HepG2 (cell line): Measurements from ENCODE around the gene ST6GALNAC4. TPM values are rescaled to one million over a fixed set of nuclear protein-coding genes. Genes with fewer than 3 reads are reported as not detected.
A peak's percentile ranks its signal among the peaks of the same experiment; 100 is the strongest.

Experiments
- ATAC-seq: fragments of 200-7000 bp; cut with Tn5 transposase; 3 replicates; pipeline ENCODE4 v1.9.1; 2020; ENCODE audit warnings: mild to moderate bottlenecking, moderate library complexity
- BruUV-seq: library from RNA; stranded (reverse); fragments of 400-500 nt; replicated peaks from 2 replicates; lab custom pipeline; 2021; lab: Mats Ljungman, UMichigan
- CTCF ChIA-PET: fragments of 300-600 bp; formaldehyde crosslinking; extraction: SDS; loops from one replicate; lab custom pipeline; 2021; ENCODE audit warnings: low total read pairs, inconsistent platforms, low intra/inter-chr PET ratio; lab: Yijun Ruan, JAX
- POLR2A ChIA-PET: fragments of 350-600 bp; sonication (Branson Sonifier 250); formaldehyde crosslinking; loops from one replicate; lab custom pipeline; 2020; ENCODE audit warnings: antibody characterized with exemption, inconsistent platforms; lab: Yijun Ruan, JAX
- DNase-seq: peaks from one replicate; pipeline ENCODE4 v3.0.0-alpha.2; 2015; ENCODE audit warnings: low spot score
- FAIRE-seq: peaks from 3 replicates; lab custom pipeline; 2011; peaks lifted over from hg19 to GRCh38; lab: Jason Lieb, UNC
- H2AFZ ChIP-seq: one replicate; pipeline ENCODE4 v1.6.1; 2011; ENCODE audit warnings: low read length, inconsistent platforms
- H3K27ac ChIP-seq: fragments of 300-600 bp; 3 replicates; pipeline ENCODE4 v1.8.0; 2011; ENCODE audit warnings: mixed run types, mild to moderate bottlenecking, mixed read lengths, low read length, inconsistent platforms; ENCODE audit not compliant: insufficient read depth; ENCODE audit errors: extremely low read length
- H3K27me3 ChIP-seq, 2 experiments: fragments of 200-600 bp in 1 of 2; 2 replicates in 1 of 2; 3 replicates in 1 of 2; pipeline versions ENCODE4 v1.6.0 to v1.8.0; 2011; ENCODE audit warnings: low read length in 2 of 2, mild to moderate bottlenecking in 2 of 2, moderate library complexity in 2 of 2, inconsistent platforms in 1 of 2; ENCODE audit not compliant: insufficient read depth in 2 of 2, control insufficient read depth in 1 of 2
- H3K36me3 ChIP-seq, 2 experiments: fragments of 200-600 bp in 1 of 2; replicated peaks in 1 of 2; 2 replicates in 1 of 2; 3 replicates in 1 of 2; pipeline versions ENCODE4 v1.5.1 to v1.8.0; 2011; ENCODE audit warnings: low read length in 2 of 2, inconsistent platforms in 1 of 2; ENCODE audit not compliant: insufficient read depth in 2 of 2, control insufficient read depth in 1 of 2
- H3K4me1 ChIP-seq: 2 replicates; pipeline ENCODE4 v1.5.1; 2012; ENCODE audit warnings: low read length, inconsistent platforms; ENCODE audit not compliant: insufficient read depth
- H3K4me2 ChIP-seq: 2 replicates; pipeline ENCODE4 v1.6.0; 2011; ENCODE audit warnings: low read depth, low read length, inconsistent platforms
- H3K4me3 ChIP-seq, 3 experiments: fragments of 200-600 bp in 1 of 3; sonication (generic), shearing (Covaris generic) in 1 of 3; replicated peaks in 1 of 3; 2 replicates each; pipeline ENCODE4 v1.5.1; 2011 to 2016; ENCODE audit warnings: low read length in 3 of 3, inconsistent platforms in 2 of 3, low read depth in 2 of 3, mild to moderate bottlenecking in 2 of 3, control low read depth in 1 of 3, mixed read lengths in 1 of 3; ENCODE audit not compliant: insufficient read depth in 1 of 3
- H3K79me2 ChIP-seq: one replicate; pipeline ENCODE4 v1.6.1; 2011; ENCODE audit warnings: low read length, inconsistent platforms; ENCODE audit not compliant: insufficient read depth
- H3K9ac ChIP-seq: 2 replicates; pipeline ENCODE4 v1.6.0; 2011; ENCODE audit warnings: mild to moderate bottlenecking, low read depth, low read length, inconsistent platforms; ENCODE audit not compliant: insufficient read depth
- H3K9me3 ChIP-seq: 2 replicates; pipeline ENCODE4 v1.5.1; 2012; ENCODE audit warnings: mild to moderate bottlenecking, low read length
- H4K20me1 ChIP-seq: 2 replicates; pipeline ENCODE4 v1.6.0; 2011; ENCODE audit warnings: inconsistent platforms, mild to moderate bottlenecking, low read length, moderate library complexity; ENCODE audit not compliant: insufficient read depth
- ARNT2 ChIP-seq: sonication (generic); formaldehyde crosslinking; IDR thresholded peaks from 2 replicates; pipeline ENCODE4 v1.8.0; 2022; ENCODE audit warnings: mild to moderate bottlenecking, low read depth, missing genetic modification reagents, moderate library complexity
- ATF7 ChIP-seq, 2 experiments: fragments of 450-650 bp in 1 of 2; sonication (generic) in 1 of 2; formaldehyde crosslinking in 1 of 2; IDR thresholded peaks; 2 replicates each; pipeline versions ENCODE4 v1.4.0 to v1.6.1; 2016 to 2020; ENCODE audit warnings: antibody characterized with exemption in 1 of 2, mild to moderate bottlenecking in 1 of 2, missing genetic modification reagents in 1 of 2
- CREB1 ChIP-seq, 2 experiments: fragments of 450-650 bp in 1 of 2; IDR thresholded peaks; 2 replicates each; pipeline ENCODE4 v1.6.1; 2016 to 2017; ENCODE audit warnings: control low read depth in 1 of 2, mild to moderate bottlenecking in 1 of 2, missing compliant biosample characterization in 1 of 2, missing genetic modification characterization in 1 of 2
- HOXA5 ChIP-seq: sonication (generic); formaldehyde crosslinking; IDR thresholded peaks from 2 replicates; pipeline ENCODE4 v1.4.0; 2020; ENCODE audit warnings: missing genetic modification reagents
- KLF12 ChIP-seq: sonication (generic); formaldehyde crosslinking; IDR thresholded peaks from 2 replicates; pipeline ENCODE4 v1.4.0; 2020; ENCODE audit warnings: missing genetic modification reagents, borderline replicate concordance
- MAFK ChIP-seq, 2 experiments: IDR thresholded peaks in 1 of 2; conservative IDR thresholded peaks in 1 of 2; 2 replicates each; pipeline ENCODE4 v1.6.1; 2011; ENCODE audit warnings: improper control_type of control experiment in 2 of 2, low read length in 2 of 2
- ONECUT2 ChIP-seq: sonication (generic); formaldehyde crosslinking; IDR thresholded peaks from 2 replicates; pipeline ENCODE4 v1.4.0; 2020; ENCODE audit warnings: missing genetic modification reagents
- ZNF225 ChIP-seq: sonication (generic); formaldehyde crosslinking; IDR thresholded peaks from 2 replicates; pipeline ENCODE4 v1.4.0; 2020; ENCODE audit warnings: mild to moderate bottlenecking, missing genetic modification reagents
- ZNF318 ChIP-seq: sonication (generic); formaldehyde crosslinking; IDR thresholded peaks from 2 replicates; pipeline ENCODE4 v1.4.0; 2020; ENCODE audit warnings: mild to moderate bottlenecking, missing genetic modification reagents
- ZNF691 ChIP-seq: sonication (generic); formaldehyde crosslinking; IDR thresholded peaks from 2 replicates; pipeline ENCODE4 v1.4.0; 2020; ENCODE audit warnings: missing genetic modification reagents, low read depth, mild to moderate bottlenecking, borderline replicate concordance
- WGBS: methylation state at CpG from one replicate; pipeline ENCODE4 v1.1.6; 2017; ENCODE audit warnings: low lambda C conversion rate; 5-methylcytosine and 5-hydroxymethylcytosine counted together
- in situ Hi-C: cut with HindIII; loops from 2 replicates; pipeline ENCODE4 v1.10.0; 2017; ENCODE audit warnings: low pct_unique_long_range_greater_than_20kb; ENCODE audit not compliant: extremely low pct_ligation_motif_present
- intact Hi-C: fragments of 100-400 bp; cut with micrococcal nuclease; formaldehyde crosslinking; loops from one replicate; pipeline ENCODE4 v1.10.0; 2022; ENCODE audit not compliant: unreplicated experiment
- polyA plus RNA-seq, 8 experiments: library from polyadenylated mRNA; depleted of rRNA in 3 of 8; stranded (reverse) in 7 of 8; unstranded in 1 of 8; fragments of >200 nt; fragmentation: Illumina TruSeq in 4 of 8; extraction: Trizol in 4 of 8; gene quantifications; 2 replicates each; pipeline versions ENCODE4 v1.2.1 to v1.2.3, GENCODE V29; 2011 to 2016; ENCODE audit warnings: low read depth in 4 of 8, missing spikeins in 1 of 8, mixed read lengths in 1 of 8; ENCODE audit not compliant: insufficient read depth in 1 of 8
- total RNA-seq, 5 experiments: library from RNA; depleted of rRNA; stranded (reverse); fragments of >200 nt; fragmentation: Illumina TruSeq; extraction: Trizol; gene quantifications; 2 replicates each; pipeline ENCODE4 v1.2.3, GENCODE V29; 2016; ENCODE audit warnings: low read depth in 1 of 5

Gene ST6GALNAC4
- total and polyA plus RNA-seq, 2 of the 13 experiments (the other 11 are each of a cell fraction or from before 2014, with no cell fraction given): 18.8 to 27.7 TPM

DNA sequence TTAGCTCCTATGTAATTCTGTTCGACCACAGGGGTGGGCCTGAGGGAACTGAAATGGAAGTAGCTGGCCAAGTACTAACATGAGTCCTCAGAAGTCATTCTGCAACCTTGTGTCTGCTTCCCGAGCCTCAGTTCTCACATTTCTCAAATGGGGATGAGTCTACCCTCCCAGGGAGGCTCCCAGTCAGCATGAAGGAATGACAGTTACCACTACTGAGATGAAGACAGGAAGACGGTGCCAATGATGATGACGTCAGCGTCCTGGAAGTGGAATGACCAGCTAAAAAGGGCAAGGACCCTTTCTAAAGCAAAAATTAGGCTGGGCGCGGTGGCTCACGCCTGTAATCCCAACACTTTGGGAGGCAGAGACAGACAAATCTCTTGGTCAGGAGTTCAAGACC, 6.9 kb upstream of the ST6GALNAC4 start:
- H3K27me3 ChIP-seq: peaks cover 0 to 31% of the 10 kb centered on the region in 2 experiments; a peak in 4 of 5 replicates
- peaks cover 36% of the 10 kb centered on the region for H3K4me1 ChIP-seq
- no peak for FAIRE-seq
- no peaks in the 10 kb centered on the region for H4K20me1 ChIP-seq
- no peak overlapping the region for H3K27ac ChIP-seq
- no peak for DNase-seq
- no peak for ATAC-seq
- H3K36me3 ChIP-seq: no peaks in the 10 kb centered on the region
- H3K9ac ChIP-seq: no peak overlapping the region
- no peaks in the 10 kb centered on the region for H3K9me3 ChIP-seq
- in situ Hi-C loops: loop anchor here (10.0 kb wide), 1 partner anchor 419 kb away; no protein-coding TSS in a partner anchor
- WGBS: 66% methylated on average over 8 of the region's 8 CpGs
- POLR2A ChIA-PET: no interaction called here
- H3K4me2 ChIP-seq: no peak overlapping the region
- H2AFZ ChIP-seq: no peak overlapping the region
- TF ChIP-seq HOXA5 (CRISPR knock-in tag) (no peak), ARNT2 (CRISPR knock-in tag) (no peak), ZNF318 (CRISPR knock-in tag) (no peak), ZNF691 (no peak), ATF7 (IDR thresholded peaks at IDR 0.05) (peak; percentile 78), ATF7 (CRISPR knock-in tag; IDR thresholded peaks at IDR 0.05) (no peak), KLF12 (no peak), ZNF225 (CRISPR knock-in tag) (no peak), MAFK (conservative IDR thresholded peaks at IDR 0.05 in 1 of 2, IDR thresholded peaks at IDR 0.05 in 1 of 2; ENCODE audit: low read length in 2 of 2) (0 out of 4 replicates have a peak, but pooled peaks of 1 of the 2 experiments have one; percentile 12), CREB1 (IDR thresholded peaks at IDR 0.05) (peak; percentile 82), CREB1 (CRISPR knock-in tag; IDR thresholded peaks at IDR 0.05) (no peak), ONECUT2 (no peak)
- CTCF ChIA-PET: no interaction called here
- BruUV-seq: no TSS peak
- no peak overlapping the region for H3K4me3 ChIP-seq
- H3K79me2 ChIP-seq: no peaks in the 10 kb centered on the region
- intact Hi-C loops: no loop called here
